Tibial nerve (tissue), 4 donors: Measurements from ENCODE around the gene SORCS2.

Experiments
- EP300 ChIP-seq, 2 donors: sonication (generic); formaldehyde crosslinking; IDR thresholded peaks; one replicate each; pipeline ENCODE4 v1.6.1; 2017; ENCODE audit warnings: antibody characterized with exemption in 2 of 2, mild to moderate bottlenecking in 1 of 2
- POLR2A ChIP-seq, 2 donors: fragments of 450-650 bp; IDR thresholded peaks; one replicate each; pipeline ENCODE4 v1.6.1; 2017; ENCODE audit warnings: antibody characterized with exemption in 2 of 2, mild to moderate bottlenecking in 2 of 2, moderate library complexity in 2 of 2
- TF ChIP-seq, protein P1 (sequence below), 5 experiments: fragments of 200-600 bp in 3 of 5; fragments of 450-650 bp in 2 of 5; sonication (generic) in 3 of 5; IDR thresholded peaks; one replicate each; pipeline ENCODE4 v1.5.1; 2016 to 2019; ENCODE audit warnings: antibody characterized with exemption in 5 of 5, mild to moderate bottlenecking in 3 of 5, moderate library complexity in 2 of 5

- TF ChIP-seq POLR2A (IDR thresholded peaks at IDR 0.05): no peak
- TF ChIP-seq, protein P1, sequence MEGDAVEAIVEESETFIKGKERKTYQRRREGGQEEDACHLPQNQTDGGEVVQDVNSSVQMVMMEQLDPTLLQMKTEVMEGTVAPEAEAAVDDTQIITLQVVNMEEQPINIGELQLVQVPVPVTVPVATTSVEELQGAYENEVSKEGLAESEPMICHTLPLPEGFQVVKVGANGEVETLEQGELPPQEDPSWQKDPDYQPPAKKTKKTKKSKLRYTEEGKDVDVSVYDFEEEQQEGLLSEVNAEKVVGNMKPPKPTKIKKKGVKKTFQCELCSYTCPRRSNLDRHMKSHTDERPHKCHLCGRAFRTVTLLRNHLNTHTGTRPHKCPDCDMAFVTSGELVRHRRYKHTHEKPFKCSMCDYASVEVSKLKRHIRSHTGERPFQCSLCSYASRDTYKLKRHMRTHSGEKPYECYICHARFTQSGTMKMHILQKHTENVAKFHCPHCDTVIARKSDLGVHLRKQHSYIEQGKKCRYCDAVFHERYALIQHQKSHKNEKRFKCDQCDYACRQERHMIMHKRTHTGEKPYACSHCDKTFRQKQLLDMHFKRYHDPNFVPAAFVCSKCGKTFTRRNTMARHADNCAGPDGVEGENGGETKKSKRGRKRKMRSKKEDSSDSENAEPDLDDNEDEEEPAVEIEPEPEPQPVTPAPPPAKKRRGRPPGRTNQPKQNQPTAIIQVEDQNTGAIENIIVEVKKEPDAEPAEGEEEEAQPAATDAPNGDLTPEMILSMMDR (IDR thresholded peaks at IDR 0.05): no peak
- TF ChIP-seq EP300 (IDR thresholded peaks at IDR 0.05): no peak
Measured at GRCh38 chr4:7498446-7499200, 306.3 kb downstream of the SORCS2 start.
